ENCODE measurements around the gene CNGA2. TPM values are rescaled to one million over a fixed set of nuclear protein-coding genes. Genes with fewer than 3 reads are reported as not detected.

CNGA2 gene
- total and polyA plus RNA-seq, 3 donors from 2014 or later, result 0.50 to 2.0 (median 0.83) TPM

GRCh38 chrX:151723156-151723760 is 11.3 kb upstream of the CNGA2 start:
- intact Hi-C loops (cut with DNase I; ENCODE audit: low total_unique reads), result no loop called here
- H3K27ac ChIP-seq, result no peak overlapping the region
- H3K36me3 ChIP-seq (ENCODE audit: low read depth, missing control alignments), result no peaks in the 10 kb centered on the region
- no peaks in the 10 kb centered on the region for H3K27me3 ChIP-seq
- no peak overlapping the region for H3K4me3 ChIP-seq
- H3K9me3 ChIP-seq, result no peaks in the 10 kb centered on the region
- H3K4me1 ChIP-seq, result peaks cover 4% of the 10 kb centered on the region
- 80 to 90% methylated on average over 1 to 5 of the region's 7 CpGs for WGBS, 2 donors
- TF ChIP-seq POLR2A (IDR thresholded peaks at IDR 0.05), result no peak
- TF ChIP-seq, protein P1, sequence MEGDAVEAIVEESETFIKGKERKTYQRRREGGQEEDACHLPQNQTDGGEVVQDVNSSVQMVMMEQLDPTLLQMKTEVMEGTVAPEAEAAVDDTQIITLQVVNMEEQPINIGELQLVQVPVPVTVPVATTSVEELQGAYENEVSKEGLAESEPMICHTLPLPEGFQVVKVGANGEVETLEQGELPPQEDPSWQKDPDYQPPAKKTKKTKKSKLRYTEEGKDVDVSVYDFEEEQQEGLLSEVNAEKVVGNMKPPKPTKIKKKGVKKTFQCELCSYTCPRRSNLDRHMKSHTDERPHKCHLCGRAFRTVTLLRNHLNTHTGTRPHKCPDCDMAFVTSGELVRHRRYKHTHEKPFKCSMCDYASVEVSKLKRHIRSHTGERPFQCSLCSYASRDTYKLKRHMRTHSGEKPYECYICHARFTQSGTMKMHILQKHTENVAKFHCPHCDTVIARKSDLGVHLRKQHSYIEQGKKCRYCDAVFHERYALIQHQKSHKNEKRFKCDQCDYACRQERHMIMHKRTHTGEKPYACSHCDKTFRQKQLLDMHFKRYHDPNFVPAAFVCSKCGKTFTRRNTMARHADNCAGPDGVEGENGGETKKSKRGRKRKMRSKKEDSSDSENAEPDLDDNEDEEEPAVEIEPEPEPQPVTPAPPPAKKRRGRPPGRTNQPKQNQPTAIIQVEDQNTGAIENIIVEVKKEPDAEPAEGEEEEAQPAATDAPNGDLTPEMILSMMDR (IDR thresholded peaks at IDR 0.05), result no peak
- DNase-seq, result no peak

- peak; percentile 52 for DNase-seq
- Histone ChIP-seq H3K4me1 (peaks cover 4% of the 10 kb centered on the region), H3K27me3 (no peaks in the 10 kb centered on the region), H3K4me3 (no peak overlapping the region), H3K27ac (no peak overlapping the region), H3K36me3 (ENCODE audit: low read depth, missing control alignments) (no peaks in the 10 kb centered on the region), H3K9me3 (no peaks in the 10 kb centered on the region)
- TF ChIP-seq, protein P1 (IDR thresholded peaks at IDR 0.05), result no peak
- TF ChIP-seq POLR2A (IDR thresholded peaks at IDR 0.05), result no peak
- intact Hi-C loops (cut with DNase I; ENCODE audit: low total_unique reads), result no loop called here
- 37 to 71% methylated on average over 1 to 7 of the region's 7 CpGs for WGBS, 2 donors
Measured at GRCh38 chrX:151724563-151725337, 9.8 kb upstream of the CNGA2 start.

- Histone ChIP-seq H3K27ac (no peak overlapping the region), H3K36me3 (ENCODE audit: low read depth, missing control alignments) (no peaks in the 10 kb centered on the region), H3K9me3 (no peaks in the 10 kb centered on the region), H3K4me3 (no peak overlapping the region), H3K4me1 (peaks cover 4% of the 10 kb centered on the region), H3K27me3 (no peaks in the 10 kb centered on the region)
- intact Hi-C loops (cut with DNase I; ENCODE audit: low total_unique reads), result no loop called here
- no peak for TF ChIP-seq POLR2A (IDR thresholded peaks at IDR 0.05)
- TF ChIP-seq, protein P1 (IDR thresholded peaks at IDR 0.05), result no peak
- peak; percentile 42 for DNase-seq
- WGBS, 2 donors, result 40% methylated on average over 1 of the region's 1 CpG; no CpG with 5 or more reads in 1 of the 2 donors
Measured at GRCh38 chrX:151725338-151725614, 9.3 kb upstream of the CNGA2 start.

DNA sequence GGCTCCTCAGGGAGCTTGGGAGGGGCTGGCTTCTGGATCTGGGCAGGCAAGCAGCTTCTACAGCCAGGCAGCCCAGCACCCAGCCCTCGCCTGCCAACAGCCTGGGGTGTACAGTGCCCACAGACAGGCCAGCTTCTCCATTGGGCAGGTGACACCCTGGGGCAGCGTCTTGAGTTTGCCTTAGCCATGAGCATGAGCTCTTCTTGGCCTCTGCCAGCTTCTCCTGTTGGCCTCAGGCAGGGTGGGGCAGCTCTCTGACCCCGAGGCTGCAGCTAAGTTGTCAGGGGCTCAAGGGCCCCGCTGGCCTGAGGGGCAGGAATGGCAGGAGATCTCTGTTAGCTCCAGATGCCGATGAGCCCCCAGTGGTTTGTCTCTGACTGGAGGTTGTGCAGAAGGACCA is 7.8 kb upstream of the CNGA2 start:
- intact Hi-C loops (cut with DNase I; ENCODE audit: low total_unique reads), result no loop called here
- no peaks in the 10 kb centered on the region for H3K27me3 ChIP-seq
- H3K4me3 ChIP-seq, result no peak overlapping the region
- H3K36me3 ChIP-seq (ENCODE audit: low read depth, missing control alignments), result no peaks in the 10 kb centered on the region
- WGBS, 2 donors, result 100% methylated on average over 1 of the region's 5 CpGs; no CpG with 5 or more reads in 1 of the 2 donors
- H3K27ac ChIP-seq, result no peak overlapping the region
- H3K9me3 ChIP-seq, result no peaks in the 10 kb centered on the region
- peaks cover 4% of the 10 kb centered on the region for H3K4me1 ChIP-seq
- TF ChIP-seq, protein P1 (IDR thresholded peaks at IDR 0.05), result no peak
- no peak for TF ChIP-seq POLR2A (IDR thresholded peaks at IDR 0.05)
- no peak for DNase-seq
